Gastrocnemius medialis (tissue), 4 donors: ENCODE results near the gene RIN3. TPM values are rescaled to one million over a fixed set of nuclear protein-coding genes. Genes with fewer than 3 reads are reported as not detected.

Source experiments
- ATAC-seq, 2 donors: fragments of 150-250 bp; one replicate each; pipeline ENCODE4 v1.9.1; 2016
- DNase-seq, 2 donors: peaks; one replicate each; pipeline ENCODE4 v3.0.0-alpha.2; 2019
- H3K27ac ChIP-seq, 4 donors: fragments of 200-600 bp; sonication (generic); 1 replicate in 1 of 4; 2 replicates in 3 of 4; pipeline ENCODE4 v1.5.1; 2016 to 2018; ENCODE audit warnings: mild to moderate bottlenecking in 2 of 4, moderate library complexity in 1 of 4
- H3K27me3 ChIP-seq, 3 donors: fragments of 200-600 bp; sonication (generic) in 2 of 3; 1 replicate in 1 of 3; 2 replicates in 2 of 3; pipeline versions ENCODE4 v1.5.1 to v1.6.0; 2016 to 2019; ENCODE audit warnings: mild to moderate bottlenecking in 1 of 3, moderate library complexity in 1 of 3
- H3K36me3 ChIP-seq, 2 donors: fragments of 200-600 bp; sonication (generic) in 1 of 2; one replicate each; pipeline ENCODE4 v1.5.1; 2017 to 2018
- H3K4me1 ChIP-seq, 2 donors: fragments of 200-600 bp; sonication (generic) in 1 of 2; one replicate each; pipeline ENCODE4 v1.5.1; 2016 to 2017; ENCODE audit warnings: mild to moderate bottlenecking in 2 of 2
- H3K4me3 ChIP-seq, 4 donors: fragments of 200-600 bp; sonication (generic) in 3 of 4; 1 replicate in 1 of 4; 2 replicates in 3 of 4; pipeline ENCODE4 v1.5.1; 2016 to 2019; ENCODE audit warnings: mild to moderate bottlenecking in 2 of 4
- H3K9me3 ChIP-seq, 3 donors: fragments of 200-600 bp; sonication (generic) in 2 of 3; 1 replicate in 1 of 3; 2 replicates in 2 of 3; pipeline ENCODE4 v1.5.1; 2016 to 2019
- POLR2A ChIP-seq, 2 donors: fragments of 450-650 bp; IDR thresholded peaks; one replicate each; pipeline ENCODE4 v1.6.1; 2017; ENCODE audit warnings: antibody characterized with exemption in 2 of 2, mild to moderate bottlenecking in 2 of 2, moderate library complexity in 2 of 2
- in situ Hi-C, 4 donors: fragments of 200-750 bp; cut with MboI; loops; one replicate each; pipeline versions ENCODE4 v1.15.0 to v1.8.0; 2017; ENCODE audit warnings: low sequenced_read_pairs in 4 of 4
- intact Hi-C: fragments of 100-400 bp; cut with DNase I; formaldehyde crosslinking; loops from one replicate; pipeline ENCODE4 v1.15.1; 2023; ENCODE audit warnings: low total_unique reads
- total RNA-seq, 4 donors: library from RNA; depleted of rRNA; stranded (reverse); fragments of >200 nt; gene quantifications; one replicate each; pipeline versions ENCODE4 v1.1.0 to v1.2.3, GENCODE V29; 2016
- TF ChIP-seq, protein P1 (sequence below), 5 experiments: fragments of 450-650 bp in 3 of 5; fragments of 200-600 bp in 2 of 5; sonication (generic) in 2 of 5; IDR thresholded peaks in 4 of 5; conservative IDR thresholded peaks in 1 of 5; 1 replicate in 4 of 5; 2 replicates in 1 of 5; pipeline ENCODE4 v1.5.1; 2016 to 2019; ENCODE audit warnings: antibody characterized with exemption in 5 of 5, mild to moderate bottlenecking in 3 of 5, moderate library complexity in 3 of 5

RIN3 gene
- total RNA-seq, 4 donors from 2014 or later: 2.1 to 3.7 (median 2.6) TPM

DNA sequence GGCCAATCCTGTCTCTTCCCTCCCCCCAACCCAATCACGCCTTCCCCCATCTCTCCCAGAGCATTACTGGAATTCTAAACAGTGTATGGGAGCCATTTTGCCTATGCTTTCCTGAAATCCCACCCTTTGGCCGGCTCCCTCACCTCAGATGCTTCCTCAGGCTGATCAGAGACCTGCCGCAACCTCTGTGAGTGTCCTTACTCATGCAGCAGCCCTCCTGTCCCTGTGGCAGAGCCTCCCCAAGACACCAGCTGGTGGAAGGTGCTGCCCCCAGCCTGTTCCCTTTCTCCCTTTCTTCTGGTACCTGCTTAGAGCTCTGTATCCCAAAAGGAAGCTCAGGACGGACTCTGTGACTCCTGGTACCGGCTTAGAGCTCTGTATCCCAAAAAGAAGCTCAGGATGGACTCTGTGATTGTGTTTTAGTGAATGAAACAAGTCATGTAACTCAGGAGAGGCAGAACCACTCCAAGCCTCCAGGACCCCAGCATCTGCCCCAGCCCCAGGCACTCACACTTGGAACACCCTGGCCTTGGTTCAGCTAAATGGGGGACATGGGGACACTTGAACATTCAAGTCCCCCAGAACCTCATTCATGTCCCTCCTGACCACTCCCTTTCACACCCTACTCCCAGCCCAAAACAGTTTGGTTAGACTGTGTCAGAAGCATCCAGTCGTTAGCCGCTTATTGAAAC, 29.3 kb upstream of the RIN3 start:
- H3K4me3 ChIP-seq: no peak overlapping the region
- no peaks in the 10 kb centered on the region for H3K9me3 ChIP-seq
- H3K27ac ChIP-seq: no peak overlapping the region
- no peak for TF ChIP-seq POLR2A (IDR thresholded peaks at IDR 0.05)
- TF ChIP-seq, protein P1, sequence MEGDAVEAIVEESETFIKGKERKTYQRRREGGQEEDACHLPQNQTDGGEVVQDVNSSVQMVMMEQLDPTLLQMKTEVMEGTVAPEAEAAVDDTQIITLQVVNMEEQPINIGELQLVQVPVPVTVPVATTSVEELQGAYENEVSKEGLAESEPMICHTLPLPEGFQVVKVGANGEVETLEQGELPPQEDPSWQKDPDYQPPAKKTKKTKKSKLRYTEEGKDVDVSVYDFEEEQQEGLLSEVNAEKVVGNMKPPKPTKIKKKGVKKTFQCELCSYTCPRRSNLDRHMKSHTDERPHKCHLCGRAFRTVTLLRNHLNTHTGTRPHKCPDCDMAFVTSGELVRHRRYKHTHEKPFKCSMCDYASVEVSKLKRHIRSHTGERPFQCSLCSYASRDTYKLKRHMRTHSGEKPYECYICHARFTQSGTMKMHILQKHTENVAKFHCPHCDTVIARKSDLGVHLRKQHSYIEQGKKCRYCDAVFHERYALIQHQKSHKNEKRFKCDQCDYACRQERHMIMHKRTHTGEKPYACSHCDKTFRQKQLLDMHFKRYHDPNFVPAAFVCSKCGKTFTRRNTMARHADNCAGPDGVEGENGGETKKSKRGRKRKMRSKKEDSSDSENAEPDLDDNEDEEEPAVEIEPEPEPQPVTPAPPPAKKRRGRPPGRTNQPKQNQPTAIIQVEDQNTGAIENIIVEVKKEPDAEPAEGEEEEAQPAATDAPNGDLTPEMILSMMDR (IDR thresholded peaks at IDR 0.05 in 4 of 5, conservative IDR thresholded peaks at IDR 0.05 in 1 of 5): no peak
- intact Hi-C loops: no loop called here
- H3K4me1 ChIP-seq: peaks cover 0 to 5% of the 10 kb centered on the region in 2 donors
- DNase-seq (no peak), ATAC-seq (no peak)
- in situ Hi-C loops: no loop called here
- H3K36me3 ChIP-seq: no peaks in the 10 kb centered on the region
- H3K27me3 ChIP-seq: no peaks in the 10 kb centered on the region

GRCh38 chr14:92486881-92487280, 26.7 kb upstream of the RIN3 start:
- H3K9me3 ChIP-seq: no peaks in the 10 kb centered on the region
- H3K4me1 ChIP-seq: peaks cover 0 to 2% of the 10 kb centered on the region in 2 donors
- in situ Hi-C loops (no loop called here), intact Hi-C loops (no loop called here)
- no peak overlapping the region for H3K4me3 ChIP-seq
- no peak for ATAC-seq
- TF ChIP-seq, protein P1 (IDR thresholded peaks at IDR 0.05 in 4 of 5, conservative IDR thresholded peaks at IDR 0.05 in 1 of 5): no peak
- TF ChIP-seq POLR2A (IDR thresholded peaks at IDR 0.05): no peak
- no peaks in the 10 kb centered on the region for H3K36me3 ChIP-seq
- H3K27me3 ChIP-seq: no peaks in the 10 kb centered on the region
- DNase-seq: no peak
- H3K27ac ChIP-seq: no peak overlapping the region

DNA sequence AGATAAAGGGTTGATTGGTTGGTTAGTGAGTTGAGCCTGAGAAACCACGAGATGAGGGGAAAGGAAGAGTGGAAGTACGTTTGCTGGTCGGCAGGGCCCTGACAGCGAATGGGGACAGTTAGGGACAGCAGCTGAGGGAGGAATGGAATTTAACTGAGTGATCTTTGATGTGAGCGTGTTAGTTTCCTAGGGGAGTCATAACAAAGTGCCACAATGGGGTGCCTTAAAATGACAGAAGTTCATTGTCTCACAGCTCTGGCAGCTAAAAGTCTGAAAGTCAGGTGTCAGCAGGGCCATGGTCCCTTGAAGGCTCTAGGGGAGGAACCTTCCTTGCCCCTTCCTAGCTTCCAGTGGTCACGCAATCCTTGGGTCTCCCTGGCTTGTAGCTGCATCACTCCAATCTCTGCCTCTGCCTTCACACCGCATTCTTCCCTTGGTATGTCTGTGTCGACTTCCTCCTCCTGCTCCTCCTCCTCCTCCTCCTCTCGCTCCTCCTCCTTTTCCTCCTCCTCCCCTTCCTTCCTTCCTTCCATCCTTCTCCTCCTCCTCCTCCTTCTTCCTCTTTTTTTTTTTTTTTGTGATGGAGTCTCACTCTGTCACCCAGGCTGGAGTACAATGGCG, 26.0 kb upstream of the RIN3 start:
- Histone ChIP-seq H3K4me1 (no peaks in the 10 kb centered on the region), H3K4me3 (no peak overlapping the region), H3K9me3 (no peaks in the 10 kb centered on the region), H3K27me3 (no peaks in the 10 kb centered on the region), H3K27ac (no peak overlapping the region), H3K36me3 (no peaks in the 10 kb centered on the region)
- DNase-seq: no peak
- intact Hi-C loops (no loop called here), in situ Hi-C loops (no loop called here)
- ATAC-seq: no peak
- TF ChIP-seq, protein P1 (IDR thresholded peaks at IDR 0.05 in 4 of 5, conservative IDR thresholded peaks at IDR 0.05 in 1 of 5): no peak
- no peak for TF ChIP-seq POLR2A (IDR thresholded peaks at IDR 0.05)

DNA sequence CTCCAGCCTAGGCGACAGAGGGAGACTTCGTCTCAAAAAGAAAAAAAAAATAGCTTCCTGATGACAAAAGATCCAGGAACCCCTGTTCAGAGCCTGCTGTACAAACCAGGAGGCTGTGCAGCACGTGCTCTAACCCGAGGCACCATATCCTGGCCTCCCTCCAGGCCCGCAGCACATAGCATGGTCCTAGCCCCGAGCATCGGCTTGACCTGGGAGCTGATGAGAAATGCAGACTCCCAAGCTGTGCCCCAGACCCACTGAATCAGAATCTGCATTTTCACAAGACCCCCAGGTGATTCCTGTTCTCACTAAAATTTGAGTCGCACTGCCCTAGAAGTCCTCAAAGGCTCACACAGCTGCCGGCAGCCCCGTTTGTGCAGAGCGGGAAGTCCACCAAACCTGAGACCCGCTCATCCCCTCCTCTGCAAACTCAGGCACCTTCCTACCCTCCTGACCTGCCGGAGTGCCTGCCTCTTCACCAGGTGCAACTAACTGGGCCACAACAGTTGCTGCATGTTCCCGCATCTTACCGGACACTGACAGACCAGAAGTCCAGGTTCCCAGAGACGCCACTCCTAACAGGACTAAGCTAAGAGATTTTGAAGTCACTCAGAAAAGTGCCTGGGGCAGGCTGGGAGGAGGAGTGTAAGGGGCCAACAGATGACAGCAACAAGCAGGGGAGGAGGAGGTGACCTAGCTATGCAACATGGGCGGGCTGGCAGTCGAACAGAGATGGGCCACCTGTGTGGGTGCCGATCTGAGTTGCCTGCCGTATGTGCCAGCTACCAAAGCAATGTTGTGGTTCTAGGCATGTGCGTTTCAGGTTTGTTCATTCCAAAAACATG, 24.0 kb upstream of the RIN3 start:
- Histone ChIP-seq H3K27me3 (no peaks in the 10 kb centered on the region), H3K27ac (peak overlapping the region in 3 of 4 donors; percentile 13 to 28 (median 25)), H3K4me3 (no peak overlapping the region), H3K4me1 (no peaks in the 10 kb centered on the region), H3K36me3 (no peaks in the 10 kb centered on the region), H3K9me3 (no peaks in the 10 kb centered on the region)
- intact Hi-C loops (no loop called here), in situ Hi-C loops (no loop called here)
- DNase-seq (no peak), ATAC-seq (peak in 1 of 2 donors; percentile 14)
- TF ChIP-seq, protein P1 (IDR thresholded peaks at IDR 0.05 in 4 of 5, conservative IDR thresholded peaks at IDR 0.05 in 1 of 5): no peak
